ENCODE results near the gene GBGT1. TPM values are rescaled to one million over a fixed set of nuclear protein-coding genes. Genes with fewer than 3 reads are reported as not detected.

GBGT1 gene
- total and polyA plus RNA-seq, 2 experiments from 2014 or later: 3.7 to 22.4 TPM

DNA sequence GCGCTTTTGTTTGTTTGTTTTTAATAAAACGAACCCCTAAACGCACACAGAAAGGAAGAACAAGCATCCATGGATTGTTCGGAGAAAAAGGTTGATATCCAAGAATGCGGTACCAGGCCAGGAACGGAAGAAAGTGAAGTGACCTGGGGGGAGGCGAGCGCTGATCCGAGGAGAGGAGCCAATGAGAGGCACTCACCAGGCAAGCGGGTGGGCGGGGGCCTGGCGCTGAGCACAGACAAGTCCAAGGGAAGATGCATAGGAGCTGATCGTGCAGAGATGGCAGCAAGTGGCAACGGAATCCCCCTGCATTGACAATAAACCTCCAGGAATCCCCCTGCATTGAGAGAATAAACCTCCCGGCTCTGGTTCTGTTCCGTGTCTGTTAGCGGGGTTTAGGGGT, 36.9 kb upstream of the GBGT1 start (continued):
- no peak for TF ChIP-seq ZNF462 (CRISPR knock-in tag; IDR thresholded peaks at IDR 0.05)
- TF ChIP-seq EZH2phosphoT487 (IDR thresholded peaks at IDR 0.05; ENCODE audit: unreplicated experiment): no peak
- no peak for TF ChIP-seq POLR2AphosphoS5 (IDR thresholded peaks at IDR 0.05; ENCODE audit: low read depth)
- no peak for TF ChIP-seq ZNF114 (CRISPR knock-in tag; IDR thresholded peaks at IDR 0.05)
- TF ChIP-seq, protein P1, sequence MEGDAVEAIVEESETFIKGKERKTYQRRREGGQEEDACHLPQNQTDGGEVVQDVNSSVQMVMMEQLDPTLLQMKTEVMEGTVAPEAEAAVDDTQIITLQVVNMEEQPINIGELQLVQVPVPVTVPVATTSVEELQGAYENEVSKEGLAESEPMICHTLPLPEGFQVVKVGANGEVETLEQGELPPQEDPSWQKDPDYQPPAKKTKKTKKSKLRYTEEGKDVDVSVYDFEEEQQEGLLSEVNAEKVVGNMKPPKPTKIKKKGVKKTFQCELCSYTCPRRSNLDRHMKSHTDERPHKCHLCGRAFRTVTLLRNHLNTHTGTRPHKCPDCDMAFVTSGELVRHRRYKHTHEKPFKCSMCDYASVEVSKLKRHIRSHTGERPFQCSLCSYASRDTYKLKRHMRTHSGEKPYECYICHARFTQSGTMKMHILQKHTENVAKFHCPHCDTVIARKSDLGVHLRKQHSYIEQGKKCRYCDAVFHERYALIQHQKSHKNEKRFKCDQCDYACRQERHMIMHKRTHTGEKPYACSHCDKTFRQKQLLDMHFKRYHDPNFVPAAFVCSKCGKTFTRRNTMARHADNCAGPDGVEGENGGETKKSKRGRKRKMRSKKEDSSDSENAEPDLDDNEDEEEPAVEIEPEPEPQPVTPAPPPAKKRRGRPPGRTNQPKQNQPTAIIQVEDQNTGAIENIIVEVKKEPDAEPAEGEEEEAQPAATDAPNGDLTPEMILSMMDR (conservative IDR thresholded peaks at IDR 0.05; ENCODE audit: low read depth in 2 of 2): no peak
- TF ChIP-seq EZH2 (IDR thresholded peaks at IDR 0.05; ENCODE audit: low read depth, unreplicated experiment): no peak
- no peak for TF ChIP-seq ZNF331 (CRISPR knock-in tag; IDR thresholded peaks at IDR 0.05; ENCODE audit: low read depth)
- TF ChIP-seq NANOG (IDR thresholded peaks at IDR 0.05; ENCODE audit: borderline replicate concordance): no peak
- TF ChIP-seq JUNB (IDR thresholded peaks at IDR 0.05; ENCODE audit: unreplicated experiment): no peak
- TF ChIP-seq STAT1 (IDR thresholded peaks at IDR 0.05; ENCODE audit: unreplicated experiment): no peak

Measured in GM23338 (cell line).